ENCODE data around the gene DDX56.

The DDX56 gene

DNA sequence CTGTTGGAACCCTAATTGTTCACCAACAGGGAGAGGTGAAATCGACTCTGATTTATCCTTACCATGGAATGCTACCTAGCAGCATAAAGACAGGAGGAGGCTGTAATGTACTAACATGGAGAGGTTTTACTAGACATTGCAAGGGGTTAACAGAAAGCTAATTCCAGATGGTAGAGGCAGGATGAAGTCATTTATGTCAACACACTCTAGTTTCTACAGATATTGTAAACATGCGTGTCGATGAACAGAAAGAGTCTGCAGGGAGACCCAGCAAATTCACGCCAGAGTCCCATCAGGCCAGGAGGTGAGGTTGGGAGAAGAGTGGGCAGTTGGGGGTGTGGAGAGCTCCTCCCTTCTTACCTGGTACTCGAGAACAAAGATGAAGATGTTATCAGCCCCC is 39.6 kb downstream of the DDX56 start:
- no peak for DNase-seq

DNA sequence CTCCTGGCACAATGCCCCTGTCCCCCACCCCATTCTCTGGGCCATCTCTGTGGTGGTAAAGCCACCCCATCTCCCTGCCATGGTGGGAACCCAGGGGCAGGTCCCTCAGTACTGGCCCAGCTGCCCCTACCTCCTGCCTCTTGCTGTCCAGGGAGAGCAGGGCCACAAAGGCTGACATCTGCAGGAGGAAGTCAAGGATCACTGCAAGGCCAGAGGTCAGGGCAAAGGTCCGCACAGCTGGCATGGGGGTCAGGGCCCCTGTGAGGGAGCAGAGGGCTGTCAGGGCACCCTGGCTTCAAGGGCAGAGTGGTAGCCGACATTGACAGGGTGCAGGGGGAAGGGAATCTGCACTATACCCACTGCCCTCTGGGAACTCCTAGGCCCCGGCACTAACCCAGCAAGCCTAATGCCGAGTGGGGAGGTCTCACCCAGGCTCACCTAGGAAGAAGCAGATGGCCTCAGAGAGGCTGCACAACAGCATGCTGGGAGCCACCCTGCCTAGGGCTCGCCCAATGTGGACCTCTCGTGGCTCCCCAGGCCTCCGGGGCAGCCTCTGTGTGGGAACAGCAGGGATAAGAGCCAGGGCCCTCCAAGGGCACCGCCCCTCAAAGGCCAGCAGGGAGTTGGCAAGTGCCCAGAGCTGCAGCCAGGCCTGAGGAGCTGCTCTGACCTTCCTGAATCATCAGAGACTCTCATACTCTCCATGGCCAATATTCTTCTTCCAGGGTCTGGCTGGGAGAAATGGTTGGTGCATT is 40.2 kb downstream of the DDX56 start:
- DNase-seq: no peak

DNA sequence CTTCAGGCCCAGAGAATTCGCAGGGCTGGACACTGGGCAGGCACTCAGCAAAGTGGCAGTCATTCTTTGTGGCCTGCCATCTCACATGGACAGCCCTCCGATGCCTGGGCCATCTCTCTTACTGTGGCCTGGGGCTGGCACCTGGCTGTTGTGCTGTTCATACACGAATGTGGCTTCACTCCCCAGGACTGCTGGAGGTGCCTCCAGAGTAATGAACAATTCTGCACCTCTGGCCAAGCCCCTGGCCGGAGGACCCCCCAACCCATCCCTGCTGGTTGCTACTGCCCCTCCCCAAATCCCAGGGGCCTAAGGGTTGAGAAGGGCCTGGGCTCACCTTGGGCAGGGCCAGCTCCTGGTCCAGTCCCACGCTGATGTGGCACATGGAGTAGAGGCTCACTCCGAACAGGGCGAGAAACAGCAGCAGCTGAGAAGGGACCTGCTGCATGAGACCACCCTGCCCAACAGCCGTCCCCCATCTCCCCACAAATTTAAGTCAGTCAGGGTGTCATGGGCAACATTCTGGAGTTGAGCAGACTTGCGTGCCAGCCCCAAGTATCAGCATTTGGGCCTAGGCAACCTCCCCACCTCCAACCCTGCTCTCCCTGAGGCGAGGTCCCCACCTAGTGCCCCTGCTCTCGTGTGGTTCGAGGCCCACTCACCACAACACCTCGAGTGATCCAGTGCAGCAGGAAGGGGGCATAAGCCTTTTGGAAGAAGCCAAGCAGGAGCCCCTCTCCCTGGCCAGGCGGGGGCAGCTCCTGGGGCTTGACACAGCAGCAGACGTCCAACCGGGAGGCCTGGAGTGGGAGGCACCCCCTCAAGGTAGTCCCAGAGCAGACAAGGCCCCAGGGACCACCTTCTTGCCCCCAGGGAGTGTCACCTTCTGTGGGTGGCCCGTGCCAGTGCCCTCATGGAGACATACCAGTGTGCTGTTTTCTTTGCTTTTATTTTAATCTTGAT is 42.0 kb downstream of the DDX56 start:
- DNase-seq: no peak

GRCh38 chr7:44530990-44531389 is 42.7 kb downstream of the DDX56 start:
- DNase-seq: no peak

- no peak for DNase-seq
Measured at GRCh38 chr7:44524811-44525388, 48.8 kb downstream of the DDX56 start.

DNA sequence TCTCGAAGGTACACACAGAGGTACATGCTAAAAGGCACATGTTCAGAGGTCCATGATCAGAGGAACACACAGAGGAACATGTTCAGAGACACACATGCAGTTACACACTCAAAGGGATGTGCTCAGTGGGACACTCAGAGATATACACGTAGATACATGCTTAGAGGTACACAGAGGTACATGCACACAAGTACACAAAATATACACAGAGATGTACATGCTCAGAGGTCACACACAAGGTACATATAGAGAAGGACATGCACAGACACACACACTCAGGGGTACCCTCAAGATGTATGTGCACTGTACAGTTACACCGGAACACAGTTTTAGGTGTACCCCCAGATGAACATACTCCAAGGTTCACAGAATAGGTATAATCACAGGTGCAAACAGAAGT is 51.4 kb downstream of the DDX56 start:
- DNase-seq: no peak

DNA sequence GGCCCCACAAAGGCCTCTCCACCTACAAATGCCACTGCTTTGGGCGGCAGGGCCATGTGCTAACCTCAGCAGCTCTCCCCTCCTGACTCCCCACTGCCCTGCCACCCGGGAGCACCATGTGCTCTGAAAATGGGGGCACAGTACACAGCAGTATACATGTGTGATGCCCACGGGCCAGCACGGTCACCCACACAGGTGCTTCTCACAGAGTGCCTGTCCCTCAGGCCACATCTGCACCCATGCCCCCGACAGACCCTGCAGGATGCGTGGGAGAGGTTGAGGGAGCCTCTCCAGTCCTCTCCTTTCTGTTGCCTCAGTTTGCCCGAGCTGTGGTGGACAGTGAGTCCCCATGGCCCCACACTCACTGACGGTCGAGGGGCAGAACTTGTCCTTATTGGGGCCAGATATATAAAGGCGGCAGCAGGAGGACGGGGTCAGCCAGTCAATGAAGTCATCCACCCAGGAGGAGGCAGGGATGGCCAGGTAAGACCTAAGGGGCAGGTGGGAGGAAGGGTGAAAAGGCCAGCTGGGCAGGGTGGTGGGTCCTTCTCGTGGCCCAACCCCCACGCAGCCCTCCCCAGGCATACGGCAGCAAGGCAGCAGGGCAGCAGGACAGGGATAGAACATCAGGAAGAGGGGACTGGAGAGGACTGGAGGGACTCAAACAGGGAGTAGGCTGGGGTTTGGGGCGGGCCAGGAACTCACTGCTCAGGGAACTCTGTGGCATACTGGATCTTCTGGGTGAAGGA is 52.2 kb downstream of the DDX56 start:
- no peak for DNase-seq

DNA sequence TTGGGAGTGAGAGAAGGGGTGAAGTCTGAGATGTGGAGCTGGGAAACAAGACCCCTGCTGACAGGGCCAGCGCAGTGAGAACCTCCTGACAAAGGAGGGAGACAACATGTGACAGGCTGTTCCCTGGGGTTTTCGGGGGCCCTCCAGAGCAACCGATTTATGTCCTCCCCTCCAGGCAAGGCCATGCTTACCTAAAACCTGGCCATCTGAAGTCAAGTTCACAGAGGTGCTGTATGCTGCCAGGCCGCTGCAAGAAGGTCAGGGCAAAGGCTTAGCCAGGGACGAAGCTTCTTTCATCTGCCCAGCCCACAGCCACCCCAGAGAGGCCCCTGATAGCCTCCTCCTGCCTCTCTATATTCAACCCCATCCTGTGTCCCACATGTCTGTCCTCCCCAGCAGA is 53.1 kb downstream of the DDX56 start:
- no peak for DNase-seq

DNA sequence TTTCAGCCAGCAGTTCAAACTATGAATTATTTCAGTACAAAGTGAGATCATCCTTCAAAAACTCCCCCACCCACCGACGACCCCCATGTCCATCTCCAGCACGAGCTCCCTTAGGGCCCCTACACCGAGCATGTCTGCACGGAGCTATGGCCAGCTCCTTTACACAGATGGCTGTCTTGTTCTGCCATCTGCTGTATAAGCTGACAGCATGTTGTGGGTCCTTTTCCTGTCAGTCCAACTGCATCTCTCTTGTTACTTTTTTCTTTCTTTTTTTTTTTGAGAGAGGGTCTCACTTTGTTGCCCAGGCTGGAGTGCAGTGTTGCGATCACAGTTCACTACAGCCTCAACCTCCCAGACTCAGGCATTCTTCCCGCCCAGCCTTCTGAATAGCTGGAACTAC is 54.2 kb downstream of the DDX56 start:
- no peak for DNase-seq

GRCh38 chr7:44518761-44519160 is 54.9 kb downstream of the DDX56 start:
- DNase-seq: no peak

DNA sequence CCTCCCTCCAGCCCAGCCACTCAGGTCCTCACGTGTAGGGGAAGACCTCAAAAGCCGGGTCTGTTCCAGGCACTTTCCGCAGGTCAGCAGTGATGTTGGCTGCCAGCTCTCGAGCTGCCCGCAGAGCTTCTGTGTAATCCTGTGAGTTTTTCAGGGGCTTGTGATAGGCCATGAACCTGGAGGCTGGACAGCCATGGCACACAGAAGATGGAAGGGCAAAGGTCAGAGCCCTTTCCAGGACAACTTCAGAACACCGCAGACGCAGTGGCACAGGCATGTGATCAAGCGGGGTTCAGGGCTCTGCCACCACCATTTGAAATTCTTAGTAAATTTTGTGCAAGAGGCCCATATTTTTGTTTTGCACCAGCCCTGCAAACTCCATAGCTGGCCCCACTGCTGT is 56.5 kb downstream of the DDX56 start:
- no peak for DNase-seq

Data from stimulated activated naive CD4-positive, alpha-beta T cell (primary cell).